Testis (tissue), 2 donors: Measurements from ENCODE around the gene USP32.

Experiments
- CTCF ChIP-seq, 3 experiments: fragments of 450-650 bp in 2 of 3; fragments of 200-600 bp in 1 of 3; sonication (generic) in 1 of 3; IDR thresholded peaks; one replicate each; pipeline ENCODE4 v1.5.1; 2016 to 2019; ENCODE audit warnings: antibody characterized with exemption in 3 of 3, mild to moderate bottlenecking in 2 of 3, moderate library complexity in 1 of 3
- POLR2A ChIP-seq: fragments of 450-650 bp; IDR thresholded peaks from one replicate; pipeline ENCODE4 v1.6.1; 2017; ENCODE audit warnings: antibody characterized with exemption, mild to moderate bottlenecking, moderate library complexity

- TF ChIP-seq POLR2A (no peak), CTCF (IDR thresholded peaks at IDR 0.05) (no peak)
These were observed 160.2 kb downstream of the USP32 start for GRCh38 chr17:60231691-60232090.
